ENCODE results near the gene MZB1. TPM values are rescaled to one million over a fixed set of nuclear protein-coding genes. Genes with fewer than 3 reads are reported as not detected.

Gene MZB1, protein sequence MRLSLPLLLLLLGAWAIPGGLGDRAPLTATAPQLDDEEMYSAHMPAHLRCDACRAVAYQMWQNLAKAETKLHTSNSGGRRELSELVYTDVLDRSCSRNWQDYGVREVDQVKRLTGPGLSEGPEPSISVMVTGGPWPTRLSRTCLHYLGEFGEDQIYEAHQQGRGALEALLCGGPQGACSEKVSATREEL
- 1.1 TPM for total RNA-seq

DNA sequence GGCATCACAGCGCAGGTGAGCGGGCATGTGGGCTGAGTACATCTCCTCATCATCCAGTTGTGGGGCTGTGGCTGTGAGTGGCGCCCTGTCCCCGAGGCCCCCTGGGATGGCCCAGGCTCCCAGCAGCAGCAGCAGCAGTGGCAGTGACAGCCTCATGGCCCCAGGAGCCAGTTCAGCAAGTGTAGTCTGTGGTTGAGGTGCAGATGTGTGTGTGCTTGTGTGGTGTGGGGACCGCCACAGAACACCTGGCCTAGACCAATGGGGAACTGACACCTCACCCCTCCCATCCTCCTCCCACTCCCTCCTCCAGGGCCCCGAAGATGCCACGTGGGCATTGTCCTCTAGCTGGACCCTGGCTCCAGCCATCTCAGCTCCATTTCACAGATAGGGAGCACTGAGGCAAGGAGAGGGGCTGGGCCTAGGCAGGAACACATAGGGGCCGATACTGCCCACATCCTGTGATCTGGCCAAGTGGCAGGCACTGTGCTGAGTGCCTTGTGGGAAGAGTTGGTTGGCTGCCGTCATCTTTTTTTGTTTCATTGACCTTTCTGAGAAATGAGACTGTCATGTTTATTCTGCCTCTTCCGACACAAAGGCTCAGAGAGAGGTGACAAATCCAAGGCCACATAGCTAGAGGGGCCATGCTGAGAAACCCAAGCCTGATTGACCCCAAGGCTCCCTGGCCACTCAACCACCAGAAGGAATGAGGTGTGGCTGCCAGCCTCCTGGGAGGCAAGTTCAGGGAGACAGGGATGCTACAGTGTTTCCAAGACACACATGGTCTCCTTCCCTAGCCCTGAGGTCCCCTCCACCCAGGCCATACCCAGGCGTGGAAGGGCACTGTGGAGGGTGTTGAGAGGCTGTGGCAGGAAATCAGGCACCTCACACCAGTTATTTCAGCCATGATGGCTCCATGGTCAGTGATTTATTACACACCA lies at the start of gene MZB1:
Gene MZB1, minus strand, starts transcription at position 213 of the 938 bp plus-strand sequence. Its CDS starts 57 bp downstream, at position 156.
- no peak for DNase-seq (ENCODE audit: low spot score)

DNA sequence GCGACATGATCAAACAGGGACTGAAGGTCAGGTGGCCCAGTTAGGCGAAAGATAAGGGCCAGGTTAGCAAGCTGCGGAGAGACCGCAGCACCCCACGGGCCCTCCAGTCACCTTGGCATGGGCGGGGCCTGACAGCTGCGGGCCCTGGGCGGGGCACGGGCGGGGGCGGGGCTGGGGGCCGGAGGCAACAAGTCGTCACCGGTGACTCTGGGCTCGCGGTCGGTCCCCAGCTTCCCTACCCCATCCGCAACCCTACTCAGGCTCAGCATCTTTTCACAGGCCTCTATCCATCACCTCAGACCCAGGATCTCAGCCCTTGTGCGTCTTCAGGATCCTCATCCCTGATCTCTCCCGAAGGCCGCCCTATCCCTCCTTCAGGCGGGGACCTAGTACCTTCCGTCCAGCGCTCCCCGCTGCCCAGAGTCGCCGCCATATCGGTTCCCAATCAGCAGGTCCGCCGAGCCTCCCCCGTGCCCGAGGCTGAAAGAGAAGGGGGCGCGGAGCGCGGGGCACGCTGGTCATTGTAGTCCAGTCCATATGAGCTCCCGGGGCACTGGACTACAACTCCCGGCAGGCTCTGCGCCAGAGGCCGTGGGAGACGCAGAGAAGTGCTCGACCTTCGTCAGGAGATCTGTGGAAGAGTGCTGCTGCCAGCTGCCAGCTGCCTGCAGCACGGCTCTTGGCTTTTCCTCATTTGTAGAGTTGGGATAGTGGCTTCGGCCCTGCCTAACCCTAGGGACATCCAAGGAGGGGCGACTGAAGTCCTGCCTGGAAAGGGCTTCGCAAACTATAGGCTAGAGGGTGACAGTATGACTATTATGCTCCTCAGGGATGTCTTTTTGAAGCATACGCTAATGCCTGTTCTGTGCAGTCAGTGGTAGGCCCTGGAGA lies 49.5 kb upstream of the MZB1 start, which contains the start of gene DNAJC18:
Gene DNAJC18, minus strand, starts transcription at position 513 of the 891 bp plus-strand sequence. Its CDS starts 80 bp downstream, at position 433.
- peak; percentile 93 for DNase-seq (ENCODE audit: low spot score)

DNA sequence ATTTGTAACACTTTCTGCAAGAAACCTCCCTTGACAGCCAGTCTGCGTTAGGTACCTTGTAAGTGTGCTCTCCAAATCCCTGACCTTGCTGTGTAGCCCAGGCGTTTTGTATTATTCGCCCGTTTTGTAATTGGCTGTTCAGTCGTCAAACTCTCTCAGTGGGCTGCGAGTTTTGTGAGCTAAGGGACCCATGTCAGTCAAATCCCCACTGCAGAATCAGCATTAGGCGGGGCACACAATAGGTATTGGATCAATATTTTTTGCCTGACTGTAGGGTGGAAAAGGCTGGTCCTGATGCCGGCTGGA lies 48.9 kb upstream of the MZB1 start:
- no peak for DNase-seq (ENCODE audit: low spot score)

DNA sequence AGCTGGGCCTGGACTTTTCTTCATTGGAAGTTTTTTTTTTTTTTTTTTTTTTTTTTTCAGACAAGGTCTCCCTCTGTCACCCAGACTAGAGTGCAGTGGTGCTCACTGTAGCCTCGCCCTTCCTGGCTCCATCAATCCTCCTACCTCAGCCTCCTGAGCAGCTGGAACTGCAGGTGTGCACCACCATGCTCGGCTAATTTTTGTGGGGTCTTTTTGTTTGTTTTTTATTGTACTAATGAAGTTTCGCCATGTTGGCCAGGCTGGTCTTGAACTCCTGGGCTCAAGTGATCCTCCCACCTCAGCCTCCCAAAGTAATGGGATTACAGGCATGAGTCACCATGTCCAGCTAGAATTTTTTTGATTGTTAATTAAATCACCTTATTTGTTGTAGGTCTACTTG lies 46.0 kb upstream of the MZB1 start:
- no peak for DNase-seq (ENCODE audit: low spot score)

DNA sequence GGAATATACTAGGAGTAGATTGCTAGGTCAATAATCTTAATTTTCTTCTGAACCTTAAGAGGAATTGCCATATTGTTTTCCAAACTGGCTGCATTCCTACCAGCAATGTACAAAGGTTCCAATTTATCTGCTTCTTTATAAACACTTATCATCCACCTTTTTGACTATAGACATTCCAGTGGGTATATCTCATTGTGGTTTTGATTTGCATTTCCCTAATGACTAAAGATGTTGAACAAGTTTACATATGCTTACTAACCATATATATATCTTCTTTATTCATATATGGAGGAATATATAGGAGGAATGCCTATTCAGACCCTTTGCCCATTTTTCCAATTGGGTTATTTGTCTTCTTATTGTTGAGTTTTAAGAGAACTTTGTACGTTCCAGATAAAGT lies 42.0 kb upstream of the MZB1 start:
- no peak for DNase-seq (ENCODE audit: low spot score)

DNA sequence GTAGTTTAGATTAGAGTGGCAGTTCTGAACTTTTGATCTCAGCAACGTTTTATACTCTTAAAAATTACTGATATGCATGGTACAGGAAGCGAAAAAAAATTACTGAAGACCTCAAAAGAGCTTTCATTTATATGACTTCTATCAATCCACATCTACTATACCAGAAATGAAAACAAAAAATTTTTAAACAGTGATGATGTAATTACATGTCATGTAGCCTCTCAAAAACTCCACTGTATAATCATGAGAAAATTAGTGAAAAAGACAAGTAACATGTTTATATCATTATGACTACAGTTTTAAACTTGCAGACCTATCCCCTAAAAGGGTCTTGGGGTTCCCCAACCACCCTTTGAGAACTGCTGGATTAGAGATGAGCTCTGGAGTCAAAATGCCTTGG lies 40.3 kb upstream of the MZB1 start:
- DNase-seq (ENCODE audit: low spot score) = no peak

DNA sequence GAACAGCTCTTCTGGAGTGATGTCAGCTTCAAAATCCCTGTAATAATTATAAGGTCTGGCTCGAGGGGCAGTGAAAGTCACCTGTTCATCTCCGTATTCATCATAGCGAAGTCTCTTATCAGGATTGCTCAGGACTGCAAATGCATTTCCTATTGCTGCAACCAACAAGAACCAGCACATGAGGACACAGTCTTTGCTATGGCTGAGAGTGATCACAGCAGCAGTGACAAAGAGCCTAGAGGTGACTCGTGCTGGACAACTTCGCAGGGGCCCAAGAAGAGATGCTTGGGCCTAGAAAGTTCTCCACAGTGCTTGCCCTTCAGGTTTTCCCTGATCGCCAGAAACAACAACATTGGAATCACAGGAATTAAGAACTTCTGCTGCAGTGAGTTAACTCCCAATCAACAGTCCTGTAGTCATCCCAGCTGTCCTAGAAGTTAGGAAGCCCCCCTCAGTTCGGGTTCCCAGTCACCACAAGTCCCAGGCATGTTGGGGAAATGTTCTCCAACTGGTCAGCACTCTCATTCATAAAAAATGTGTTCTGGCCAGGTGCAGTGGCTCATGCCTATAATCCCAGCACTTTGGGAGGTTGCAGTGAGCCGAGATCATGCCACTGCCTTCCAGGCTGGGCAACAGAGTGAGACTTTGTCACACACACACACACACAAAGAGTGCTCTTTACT lies 36.6 kb upstream of the MZB1 start:
- no peak for DNase-seq (ENCODE audit: low spot score)

DNA sequence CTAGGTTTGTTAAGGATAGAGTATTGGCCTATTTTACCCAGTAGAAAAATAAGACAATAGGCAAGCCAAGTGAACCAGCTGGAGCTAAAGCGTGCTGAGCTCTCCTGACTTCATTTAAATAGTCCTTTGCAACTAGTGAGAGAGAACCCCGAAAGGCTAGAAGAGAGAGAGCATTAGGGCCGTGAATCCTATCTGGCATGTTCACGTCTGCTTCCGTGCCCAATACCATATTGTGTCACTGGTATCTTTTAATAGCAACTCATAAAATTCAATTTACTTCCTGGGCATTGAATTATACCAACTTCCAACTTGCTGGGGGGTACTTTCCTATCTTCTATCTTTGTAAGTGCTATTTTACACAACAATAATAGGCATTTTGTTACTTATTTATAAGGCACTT lies 35.8 kb upstream of the MZB1 start:
- no peak for DNase-seq (ENCODE audit: low spot score)

DNA sequence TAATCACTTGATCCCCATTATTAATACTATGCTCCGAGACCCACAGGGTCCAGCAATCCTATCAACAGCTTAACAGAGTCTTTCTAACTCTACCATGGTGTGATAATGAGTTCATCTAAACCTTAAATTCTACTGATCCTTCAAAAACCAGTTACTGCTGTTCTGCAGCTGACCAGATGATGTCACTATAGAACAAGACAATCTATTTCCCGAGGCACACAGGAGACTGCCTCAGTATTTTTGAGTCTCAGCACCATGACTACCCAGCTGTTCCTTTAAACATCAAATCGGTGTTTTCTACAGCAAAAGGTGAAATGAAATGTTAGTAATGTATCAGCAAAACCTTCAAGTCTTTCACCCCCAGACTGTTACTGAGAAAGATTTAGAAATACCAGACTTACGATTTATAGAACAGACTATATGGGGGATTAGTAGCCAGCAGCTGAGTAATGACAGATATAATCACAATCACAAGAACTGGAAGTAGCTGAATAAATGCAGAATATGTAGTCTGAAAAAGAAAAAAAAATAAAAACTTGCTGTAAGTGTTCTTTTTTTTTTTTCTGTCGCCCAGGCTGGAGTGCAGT lies 32.7 kb upstream of the MZB1 start:
- DNase-seq (ENCODE audit: low spot score) = peak; percentile 74

DNA sequence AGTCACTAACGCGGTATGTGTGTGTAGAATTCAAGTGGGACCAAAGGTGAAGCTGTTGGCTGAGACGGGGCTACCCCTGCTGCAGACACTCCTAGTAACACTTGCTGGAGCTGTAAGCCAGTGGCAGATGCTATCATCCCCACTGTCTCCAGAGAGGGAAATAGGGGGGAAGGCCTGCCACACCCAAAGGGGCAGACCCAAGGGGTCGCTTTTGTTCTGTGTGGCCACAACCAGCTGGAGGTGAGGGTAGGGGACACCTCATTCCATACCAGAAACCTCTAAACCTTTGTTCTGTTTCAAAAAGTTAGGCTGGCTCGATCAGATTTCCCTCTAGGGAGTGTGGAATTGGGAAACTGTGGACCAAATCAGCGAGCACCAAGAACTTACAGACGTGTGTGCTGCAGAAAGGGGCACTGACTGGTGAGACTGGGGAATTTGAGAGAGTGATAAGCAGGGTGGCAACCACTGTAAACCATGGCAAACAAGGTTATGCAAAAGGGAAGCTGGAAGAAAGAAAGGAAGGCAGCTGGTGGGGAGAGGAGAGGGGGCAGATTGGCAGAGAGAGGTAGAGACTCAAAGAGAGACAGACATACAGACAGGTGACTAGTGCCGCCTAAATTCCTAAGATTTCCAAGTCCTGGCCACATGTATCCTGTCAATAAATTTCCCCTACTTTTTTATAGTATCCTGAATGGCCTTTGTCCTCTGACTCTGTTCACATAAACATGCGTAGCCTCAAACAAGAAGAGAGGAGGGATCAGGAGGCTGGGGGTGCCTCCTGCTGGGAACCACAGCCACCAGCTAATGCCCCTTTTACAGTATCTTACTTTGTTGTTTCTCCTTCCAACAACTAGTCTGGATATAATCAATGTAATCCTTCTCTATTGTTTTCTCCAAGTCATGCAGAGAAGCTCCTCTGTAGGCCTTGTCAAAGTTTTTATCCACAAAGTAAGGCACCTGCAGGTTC lies 29.8 kb upstream of the MZB1 start:
- no peak for DNase-seq (ENCODE audit: low spot score)

DNA sequence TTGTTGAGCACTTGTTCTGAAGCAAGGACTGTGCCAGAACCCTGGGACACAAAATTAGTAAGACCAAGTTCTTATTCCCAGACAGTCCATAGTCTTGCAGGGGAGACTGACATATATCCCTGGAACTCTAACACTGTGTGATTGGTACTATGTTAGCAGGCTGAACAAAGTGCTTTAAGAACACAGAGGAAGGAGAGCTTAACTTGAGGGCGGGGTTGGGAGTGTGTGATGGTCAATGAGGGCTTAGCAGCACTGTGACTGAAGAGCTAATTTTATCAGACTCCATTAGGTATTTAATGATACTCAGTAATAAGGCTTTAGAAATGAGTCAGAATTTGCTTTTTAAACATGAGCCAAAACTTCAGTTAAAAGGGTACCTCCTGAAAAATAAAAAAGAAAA lies 29.1 kb upstream of the MZB1 start:
- DNase-seq (ENCODE audit: low spot score) = no peak

DNA sequence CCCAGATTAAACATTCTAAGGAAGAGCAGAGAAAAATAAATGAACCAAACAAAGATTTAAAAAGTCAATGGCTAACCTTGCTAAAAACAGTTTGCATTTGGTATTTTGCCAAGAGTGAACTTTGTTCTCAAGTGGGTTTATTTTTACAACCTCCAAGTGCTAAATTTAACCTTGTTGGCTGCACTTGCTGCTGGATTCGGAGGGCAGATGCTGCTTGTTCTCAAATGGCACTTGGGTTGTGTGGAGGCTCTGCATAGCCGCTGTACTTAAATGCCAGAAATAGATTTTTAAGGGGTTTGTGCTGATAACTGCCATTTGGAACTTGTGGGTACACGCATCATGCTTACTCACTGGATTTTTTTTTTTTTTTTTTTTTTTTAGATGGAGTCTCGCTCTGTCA lies 27.5 kb upstream of the MZB1 start:
- DNase-seq (ENCODE audit: low spot score) = no peak

DNA sequence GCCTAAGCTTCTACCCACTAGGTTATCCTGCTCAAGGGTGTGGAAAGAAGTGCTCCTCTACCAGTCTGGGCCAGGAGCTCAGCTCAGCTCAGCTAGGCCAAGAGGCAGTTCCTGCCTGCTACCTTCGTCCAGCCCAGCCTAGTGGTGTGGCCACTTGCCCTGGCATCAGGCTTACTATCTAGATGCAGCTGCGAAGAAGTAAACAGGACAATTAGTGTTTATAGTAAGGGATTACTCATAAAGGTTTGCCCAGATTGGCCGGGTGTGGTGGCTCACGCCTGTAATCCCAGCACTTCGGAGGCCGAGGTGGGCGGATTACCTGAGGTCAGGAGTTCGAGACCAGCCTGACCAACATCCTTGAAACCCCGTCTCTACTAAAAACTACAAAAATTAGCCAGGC lies 26.9 kb upstream of the MZB1 start:
- DNase-seq (ENCODE audit: low spot score) = no peak

DNA sequence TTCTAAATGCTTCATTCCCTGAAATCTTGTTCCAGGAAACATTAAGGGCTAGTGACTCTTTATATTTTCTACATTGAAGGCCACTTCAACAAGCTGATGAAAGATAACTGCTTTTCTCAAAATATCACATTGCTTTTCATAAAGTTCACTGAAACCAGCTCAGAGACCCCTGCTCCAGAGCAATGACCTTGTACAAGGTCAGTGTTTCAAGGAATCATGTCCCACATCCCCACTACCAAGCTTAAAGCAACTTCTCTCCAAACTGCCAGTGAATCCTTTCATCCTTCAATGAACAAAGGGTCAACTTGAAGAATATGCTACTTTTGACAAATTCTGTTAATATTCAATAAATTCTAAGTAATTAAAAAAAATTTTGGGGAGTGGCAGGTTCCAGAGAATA lies 26.2 kb upstream of the MZB1 start:
- no peak for DNase-seq (ENCODE audit: low spot score)

DNA sequence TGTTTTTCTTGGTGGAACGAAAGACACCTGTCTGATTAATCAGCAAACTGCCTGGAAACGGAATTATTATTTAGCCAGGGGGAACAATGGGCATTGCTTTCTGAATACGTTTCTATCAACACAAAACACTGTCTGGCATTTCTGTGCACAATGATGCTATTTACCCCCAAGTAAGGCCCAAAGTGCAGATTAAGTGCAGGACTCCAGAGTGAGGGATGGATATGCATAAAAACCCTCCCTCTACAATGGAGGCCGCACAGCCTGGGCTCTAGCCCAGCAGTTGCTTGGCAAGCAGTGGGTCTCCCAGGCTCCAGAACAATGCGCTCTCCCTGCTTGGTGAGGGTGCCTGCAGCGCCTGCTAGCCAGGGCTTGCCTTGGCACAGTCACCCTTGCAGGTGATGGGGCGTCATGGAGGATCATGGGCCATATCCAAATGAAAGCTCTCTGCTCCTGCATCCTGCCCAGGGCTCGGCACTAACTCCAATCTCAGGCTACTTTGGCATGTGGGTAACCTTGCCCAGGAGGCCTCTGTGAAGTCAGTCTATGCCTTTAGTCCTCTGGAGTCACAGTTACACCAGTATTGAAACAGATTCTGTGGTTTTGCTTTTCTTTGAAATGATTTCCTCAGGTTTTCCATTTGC lies 25.6 kb upstream of the MZB1 start:
- no peak for DNase-seq (ENCODE audit: low spot score)

DNA sequence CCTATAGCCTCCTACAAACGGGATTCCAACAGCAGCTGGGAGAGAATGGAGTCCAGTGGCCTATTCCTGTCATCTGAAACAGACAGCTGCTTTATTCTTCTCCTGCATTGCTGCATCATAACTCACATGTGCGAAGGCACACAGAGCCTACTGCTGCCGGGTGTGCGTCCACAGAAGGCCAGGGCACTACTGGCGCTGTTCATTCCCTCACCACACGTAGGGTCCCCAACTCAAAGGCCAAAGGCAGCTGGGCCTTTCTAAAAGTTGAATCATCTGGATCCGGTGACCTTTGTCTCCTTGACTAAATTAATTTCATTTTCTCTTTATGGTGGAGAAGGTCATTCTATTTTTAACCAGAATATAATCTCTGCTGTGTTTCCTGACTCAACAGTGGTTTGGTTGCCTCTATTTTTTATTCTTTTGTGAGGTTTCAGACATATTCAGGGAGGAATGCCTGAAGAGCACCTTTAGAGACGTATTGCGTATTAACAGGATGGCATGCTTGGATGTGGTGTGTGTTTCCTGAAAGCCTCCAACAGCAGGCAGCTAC lies 24.9 kb upstream of the MZB1 start:
- DNase-seq (ENCODE audit: low spot score) = no peak

DNA sequence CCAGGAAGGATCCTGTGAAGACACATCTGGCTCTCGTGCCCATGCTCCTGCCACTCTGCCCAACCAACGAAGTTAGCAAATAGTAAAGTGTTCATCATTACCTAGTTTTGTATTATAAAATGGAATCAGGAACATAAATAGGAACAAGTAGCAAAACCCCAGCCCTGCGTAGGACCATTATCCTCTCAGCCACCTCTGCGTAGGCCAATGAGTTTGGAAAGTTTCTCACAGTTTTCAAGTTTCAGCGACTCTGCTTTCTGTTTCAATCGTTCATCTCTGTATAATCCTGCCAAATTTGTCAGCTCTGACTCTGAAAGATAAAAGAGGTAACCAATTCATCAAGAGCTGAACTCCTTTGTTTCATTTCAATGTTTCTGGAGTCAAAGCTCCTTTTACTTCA lies 24.2 kb upstream of the MZB1 start:
- no peak for DNase-seq (ENCODE audit: low spot score)

DNA sequence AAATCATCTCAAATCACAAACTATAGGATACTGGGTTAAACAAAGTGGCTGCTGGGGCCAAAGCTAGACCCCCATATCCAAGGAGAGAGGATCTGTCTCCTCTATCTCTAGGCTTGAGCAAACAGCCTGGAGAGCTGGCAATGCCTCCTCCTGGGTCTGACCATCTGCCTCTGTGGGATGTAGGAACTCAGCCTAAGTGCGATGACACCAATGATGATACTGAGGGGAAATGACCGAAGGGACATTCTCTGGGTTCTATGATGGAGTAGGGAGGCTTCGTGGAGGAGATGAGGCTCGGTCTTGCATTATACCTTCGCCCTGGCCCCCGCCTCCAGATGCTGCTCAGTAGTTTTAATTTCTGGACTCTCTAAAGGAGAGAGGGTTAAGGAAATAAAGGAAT lies 23.4 kb upstream of the MZB1 start:
- no peak for DNase-seq (ENCODE audit: low spot score)

All from mucosa of gallbladder (tissue), 1 donor.